Endothelial cell of umbilical vein (primary cell): ENCODE measurements around the gene MAP3K12. TPM values are rescaled to one million over a fixed set of nuclear protein-coding genes. Genes with fewer than 3 reads are reported as not detected.

Source experiments
- BruUV-seq: library from RNA; stranded (reverse); fragments of 400-500 nt; replicated peaks from 2 replicates; lab custom pipeline; 2021; lab: Mats Ljungman, UMichigan
- CTCF ChIA-PET: fragments of 300-600, 350-600 bp; sonication (Branson Sonifier 250); formaldehyde crosslinking; loops from one replicate; lab custom pipeline; 2021; ENCODE audit warnings: antibody characterized with exemption, inconsistent platforms; lab: Charles Lee
- POLR2A ChIA-PET: fragments of 300-600, 350-600 bp; sonication (Branson Sonifier 250); formaldehyde crosslinking; loops from one replicate; lab custom pipeline; 2021; ENCODE audit warnings: antibody characterized with exemption, inconsistent platforms; lab: Charles Lee
- DNase-seq: peaks from one replicate; pipeline ENCODE4 v3.0.0-alpha.2; 2011; ENCODE audit warnings: low read depth, low spot score
- FAIRE-seq: peaks from 2 replicates; lab custom pipeline; 2011; peaks lifted over from hg19 to GRCh38; lab: Jason Lieb, UNC
- H2AFZ ChIP-seq: 2 replicates; pipeline ENCODE4 v1.6.0; 2012; ENCODE audit warnings: low read depth, low read length, control low read depth, inconsistent platforms
- H3K27ac ChIP-seq: 2 replicates; pipeline ENCODE4 v1.5.1; 2011; ENCODE audit warnings: low read depth, mild to moderate bottlenecking, control low read depth, low read length, moderate library complexity; ENCODE audit not compliant: insufficient read depth
- H3K27me3 ChIP-seq, 2 experiments: 2 replicates each; pipeline versions ENCODE4 v1.6.0 to v1.6.1; 2011; ENCODE audit warnings: low read length in 2 of 2, mixed read lengths in 1 of 2; ENCODE audit not compliant: control insufficient read depth in 2 of 2, insufficient read depth in 2 of 2
- H3K36me3 ChIP-seq, 2 experiments: 2 replicates in 1 of 2; 3 replicates in 1 of 2; pipeline ENCODE4 v1.5.1; 2011; ENCODE audit warnings: low read length in 2 of 2, mild to moderate bottlenecking in 1 of 2, moderate library complexity in 1 of 2; ENCODE audit not compliant: control insufficient read depth in 2 of 2, insufficient read depth in 2 of 2; ENCODE audit errors: extremely low read depth in 1 of 2
- H3K4me1 ChIP-seq: 3 replicates; pipeline ENCODE4 v1.5.1; 2011; ENCODE audit warnings: mild to moderate bottlenecking, low read length; ENCODE audit not compliant: control insufficient read depth, insufficient read depth; ENCODE audit errors: extremely low read depth
- H3K4me2 ChIP-seq: 2 replicates; pipeline ENCODE4 v1.6.1; 2011; ENCODE audit warnings: low read length, control low read depth, mixed read lengths; ENCODE audit not compliant: insufficient read depth
- H3K4me3 ChIP-seq, 3 experiments: fragments of 200-600 bp in 1 of 3; sonication (generic), shearing (Covaris generic) in 1 of 3; replicated peaks in 1 of 3; 2 replicates each; pipeline ENCODE4 v1.5.1; 2011 to 2016; ENCODE audit warnings: control low read depth in 3 of 3, low read length in 3 of 3, mild to moderate bottlenecking in 2 of 3, inconsistent platforms in 1 of 3, low read depth in 1 of 3, moderate library complexity in 1 of 3; ENCODE audit not compliant: insufficient read depth in 1 of 3
- H3K79me2 ChIP-seq: 2 replicates; pipeline ENCODE4 v1.6.0; 2012; ENCODE audit warnings: low read length, inconsistent platforms; ENCODE audit not compliant: control insufficient read depth, insufficient read depth
- H3K9ac ChIP-seq: replicated peaks from 2 replicates; pipeline ENCODE3; 2011; ENCODE audit warnings: low read length, control low read depth; ENCODE audit not compliant: insufficient read depth; ENCODE audit errors: extremely low read depth
- H3K9me1 ChIP-seq: replicated peaks from 3 replicates; pipeline ENCODE4 v1.6.0; 2011; ENCODE audit warnings: mild to moderate bottlenecking, low read length; ENCODE audit not compliant: control insufficient read depth, insufficient read depth; ENCODE audit errors: extremely low read depth
- H3K9me3 ChIP-seq: replicated peaks from 2 replicates; pipeline ENCODE4 v1.5.1; 2012; ENCODE audit warnings: low read length, inconsistent platforms; ENCODE audit not compliant: control insufficient read depth, insufficient read depth
- H4K20me1 ChIP-seq: replicated peaks from 2 replicates; pipeline ENCODE3; 2011; ENCODE audit warnings: mild to moderate bottlenecking, low read length; ENCODE audit not compliant: control insufficient read depth, insufficient read depth; ENCODE audit errors: extremely low read depth
- EZH2 ChIP-seq: IDR thresholded peaks from 2 replicates; pipeline ENCODE4 v1.6.1; 2012; ENCODE audit warnings: borderline replicate concordance, low read depth, mild to moderate bottlenecking, moderate library complexity, low read length, inconsistent platforms; ENCODE audit not compliant: severe bottlenecking
- FOS ChIP-seq: IDR thresholded peaks from 2 replicates; pipeline ENCODE4 v1.6.1; 2011; ENCODE audit warnings: mild to moderate bottlenecking, low read length, moderate library complexity, borderline replicate concordance; ENCODE audit not compliant: insufficient read depth
- GATA2 ChIP-seq: IDR thresholded peaks from 2 replicates; pipeline ENCODE4 v1.7.0; 2011; ENCODE audit warnings: low read depth, mild to moderate bottlenecking, moderate library complexity, mixed read lengths, low read length; ENCODE audit not compliant: insufficient read length, insufficient read depth
- JUN ChIP-seq: IDR thresholded peaks from 2 replicates; pipeline ENCODE4 v1.6.1; 2011; ENCODE audit warnings: borderline replicate concordance, low read depth; ENCODE audit not compliant: insufficient read length, insufficient read depth
- MYC ChIP-seq: IDR thresholded peaks from one replicate; pipeline ENCODE4 v1.6.1; 2011; ENCODE audit warnings: mild to moderate bottlenecking, low read depth, low read length
- POLR2A ChIP-seq: IDR thresholded peaks from 2 replicates; pipeline ENCODE4 v1.6.1; 2012; ENCODE audit warnings: low read depth, mild to moderate bottlenecking, control low read depth, low read length
- POLR2AphosphoS5 ChIP-seq: IDR thresholded peaks from 2 replicates; pipeline ENCODE4 v1.6.1; 2012; ENCODE audit warnings: low read depth, mild to moderate bottlenecking, control low read depth, low read length, moderate library complexity; ENCODE audit not compliant: insufficient read depth
- dilution Hi-C: fragments of 300-500 bp; cut with MboI; formaldehyde crosslinking; loops from one replicate; pipeline ENCODE4 v1.15.0; 2019; ENCODE audit warnings: low sequenced_read_pairs; ENCODE audit not compliant: extremely low pct_ligation_motif_present
- intact Hi-C: fragments of 100-400 bp; cut with micrococcal nuclease; formaldehyde crosslinking; loops from one replicate; pipeline ENCODE4 v1.10.0; 2022
- polyA plus RNA-seq, 4 experiments: library from polyadenylated mRNA; depleted of rRNA in 3 of 4; stranded (reverse) in 3 of 4; unstranded in 1 of 4; fragments of >200 nt; gene quantifications; 2 replicates each; pipeline versions ENCODE4 v1.2.1 to v1.2.3, GENCODE V29; 2011 to 2012; ENCODE audit warnings: missing spikeins in 1 of 4
- total RNA-seq: library from RNA; stranded (reverse); gene quantifications from 2 replicates; pipeline ENCODE4 v1.2.3, GENCODE V29; 2021
- TF ChIP-seq, protein P1 (sequence below), 2 donors: IDR thresholded peaks; 1 replicate in 1 of 2; 2 replicates in 1 of 2; pipeline ENCODE4 v1.5.1; 2011; ENCODE audit warnings: low read length in 2 of 2, mild to moderate bottlenecking in 2 of 2, moderate library complexity in 2 of 2, control low read depth in 1 of 2, inconsistent platforms in 1 of 2, low read depth in 1 of 2; ENCODE audit not compliant: insufficient read depth in 1 of 2; ENCODE audit errors: extremely low read depth in 1 of 2
- TF ChIP-seq, protein P2 (sequence below): IDR thresholded peaks from 2 replicates; pipeline ENCODE4 v1.6.1; 2011; ENCODE audit not compliant: insufficient read depth, insufficient read length

The MAP3K12 gene
- total and polyA plus RNA-seq, 2 donors (not counting 3 experiments of a cell fraction or from before 2014, with no cell fraction given): 29.3 to 66.2 TPM

DNA sequence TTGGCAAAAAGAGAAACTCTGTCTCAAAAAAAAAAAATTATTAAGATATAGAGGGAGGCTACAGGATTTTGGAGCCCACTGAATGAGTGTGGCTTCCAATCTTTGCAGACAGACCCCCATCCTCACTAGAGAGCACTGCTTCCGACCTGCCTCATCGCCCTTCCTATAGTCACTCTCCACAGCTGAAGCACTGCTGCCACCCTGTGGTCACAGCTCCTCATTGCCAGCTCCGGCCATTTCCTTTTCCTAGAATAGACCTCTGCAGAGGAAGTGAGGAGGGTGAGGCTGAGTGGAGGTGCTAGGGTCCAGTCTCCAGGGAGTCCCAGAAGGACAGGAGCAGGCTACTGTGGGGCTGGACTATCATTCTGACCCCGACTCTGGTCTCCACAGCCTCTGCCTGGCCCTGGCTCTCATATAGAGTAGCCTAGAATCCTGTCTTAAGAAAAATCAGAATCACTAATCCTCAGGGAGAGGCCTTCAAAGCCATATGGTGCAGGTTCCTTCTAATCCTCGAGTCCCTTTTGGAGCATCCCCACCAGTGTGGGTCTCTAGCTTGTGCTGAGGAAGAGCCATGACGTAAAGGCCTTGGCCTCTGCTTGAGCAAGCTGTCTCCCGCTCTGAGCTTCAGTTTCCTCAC is 9.4 kb upstream of the MAP3K12 start:
- H3K27me3 ChIP-seq: no peaks in the 10 kb centered on the region
- intact Hi-C loops: loop anchor here (1.0 to 2.0 kb wide), 4 partner anchors 26 to 184 kb away; no protein-coding TSS in a partner anchor
- FAIRE-seq: peak; percentile 99

DNA sequence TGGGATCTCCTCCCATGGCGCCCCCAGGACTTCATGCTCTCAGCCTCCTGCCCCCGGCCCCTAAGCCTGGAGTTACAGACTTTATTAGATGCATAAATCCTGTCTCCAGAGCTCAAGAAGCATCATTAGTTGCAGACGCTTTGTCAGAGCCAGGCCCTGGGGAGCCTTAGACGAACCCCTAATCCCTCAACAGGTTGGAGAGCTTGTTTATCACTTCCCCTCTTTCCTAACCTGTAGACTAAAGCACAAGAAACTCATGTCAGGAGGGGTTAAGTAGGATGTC is 8.3 kb upstream of the MAP3K12 start:
- BruUV-seq: no TSS peak
- ChIA-PET CTCF (interaction anchor here (0.7 to 3.9 kb wide), 6 partner anchors 26 to 183 kb away, joined by 3 to 48 read pairs (median 14); no protein-coding TSS in a partner anchor), POLR2A (no interaction called here)

More for the DNA sequence above, 9.4 kb upstream of the MAP3K12 start:
- ChIA-PET CTCF (interaction anchor here (0.6 to 3.9 kb wide), 21 partner anchors 8 to 295 kb away, joined by 3 to 48 read pairs (median 6); partner anchors contain the start of genes AAAS, ATP5MC2, MAP3K12 and MYG1), POLR2A (interaction anchor here (0.6 kb wide), 1 partner anchor 27 kb away, joined by 3 read pairs; no protein-coding TSS in a partner anchor)
- Histone ChIP-seq H4K20me1 (no peaks in the 10 kb centered on the region), H3K36me3 (peaks cover 9 to 44% of the 10 kb centered on the region in 2 experiments), H3K9ac (no peak overlapping the region), H3K27ac (no peak overlapping the region), H3K4me2 (no peak overlapping the region), H3K9me3 (no peaks in the 10 kb centered on the region), H3K4me1 (peaks cover 3% of the 10 kb centered on the region), H3K9me1 (no peaks in the 10 kb centered on the region), H2AFZ (no peak overlapping the region), H3K4me3 (no peak overlapping the region), H3K79me2 (no peaks in the 10 kb centered on the region)
- BruUV-seq: no TSS peak
- dilution Hi-C loops: no loop called here
- peak; percentile 89 for DNase-seq
- TF ChIP-seq GATA2: no peak
- TF ChIP-seq, protein P1, sequence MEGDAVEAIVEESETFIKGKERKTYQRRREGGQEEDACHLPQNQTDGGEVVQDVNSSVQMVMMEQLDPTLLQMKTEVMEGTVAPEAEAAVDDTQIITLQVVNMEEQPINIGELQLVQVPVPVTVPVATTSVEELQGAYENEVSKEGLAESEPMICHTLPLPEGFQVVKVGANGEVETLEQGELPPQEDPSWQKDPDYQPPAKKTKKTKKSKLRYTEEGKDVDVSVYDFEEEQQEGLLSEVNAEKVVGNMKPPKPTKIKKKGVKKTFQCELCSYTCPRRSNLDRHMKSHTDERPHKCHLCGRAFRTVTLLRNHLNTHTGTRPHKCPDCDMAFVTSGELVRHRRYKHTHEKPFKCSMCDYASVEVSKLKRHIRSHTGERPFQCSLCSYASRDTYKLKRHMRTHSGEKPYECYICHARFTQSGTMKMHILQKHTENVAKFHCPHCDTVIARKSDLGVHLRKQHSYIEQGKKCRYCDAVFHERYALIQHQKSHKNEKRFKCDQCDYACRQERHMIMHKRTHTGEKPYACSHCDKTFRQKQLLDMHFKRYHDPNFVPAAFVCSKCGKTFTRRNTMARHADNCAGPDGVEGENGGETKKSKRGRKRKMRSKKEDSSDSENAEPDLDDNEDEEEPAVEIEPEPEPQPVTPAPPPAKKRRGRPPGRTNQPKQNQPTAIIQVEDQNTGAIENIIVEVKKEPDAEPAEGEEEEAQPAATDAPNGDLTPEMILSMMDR (IDR thresholded peaks at IDR 0.05; ENCODE audit: extremely low read depth in 1 of 2, insufficient read depth in 1 of 2, low read depth in 1 of 2, low read length in 2 of 2): peak; percentile 90 to 94

More for the DNA sequence above, 8.3 kb upstream of the MAP3K12 start:
- Histone ChIP-seq H3K4me3 (no peak overlapping the region), H4K20me1 (no peaks in the 10 kb centered on the region), H3K9me3 (no peaks in the 10 kb centered on the region), H3K27me3 (no peaks in the 10 kb centered on the region), H3K9me1 (no peaks in the 10 kb centered on the region), H3K27ac (no peak overlapping the region), H3K79me2 (peaks cover 2% of the 10 kb centered on the region), H3K36me3 (peaks cover 8 to 39% of the 10 kb centered on the region in 2 experiments), H2AFZ (no peak overlapping the region), H3K4me1 (peaks cover 9% of the 10 kb centered on the region), H3K4me2 (no peak overlapping the region), H3K9ac (no peak overlapping the region)
- FAIRE-seq: no peak
- TF ChIP-seq JUN: no peak
- TF ChIP-seq POLR2A: no peak
- TF ChIP-seq, protein P2, sequence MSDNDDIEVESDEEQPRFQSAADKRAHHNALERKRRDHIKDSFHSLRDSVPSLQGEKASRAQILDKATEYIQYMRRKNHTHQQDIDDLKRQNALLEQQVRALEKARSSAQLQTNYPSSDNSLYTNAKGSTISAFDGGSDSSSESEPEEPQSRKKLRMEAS: no peak
- TF ChIP-seq POLR2AphosphoS5: no peak
- TF ChIP-seq MYC: no peak
- TF ChIP-seq, protein P1 (IDR thresholded peaks at IDR 0.05; ENCODE audit: extremely low read depth in 1 of 2, insufficient read depth in 1 of 2, low read depth in 1 of 2, low read length in 2 of 2): no peak
- no peak for TF ChIP-seq FOS
- no peak for TF ChIP-seq GATA2
- TF ChIP-seq EZH2: no peak
- no peak for DNase-seq
- dilution Hi-C loops (no loop called here), intact Hi-C loops (no loop called here)
